GM21526 (cell line): ENCODE results near the gene DHX15.
A peak's percentile ranks its signal among the peaks of the same experiment; 100 is the strongest.

Experiments used
- ATAC-seq: cut with Tn5 transposase; IDR thresholded peaks from one replicate; pipeline ENCODE4 v1.9.1; 2021; ENCODE audit warnings: moderate library complexity; ENCODE audit not compliant: unreplicated experiment, low FRiP score

DHX15 gene

GRCh38 chr4:24583451-24584210 is 723 bp downstream of the DHX15 start:
- peak; percentile 6 for ATAC-seq

GRCh38 chr4:24582235-24582832 is 2.0 kb downstream of the DHX15 start:
- no peak for ATAC-seq

GRCh38 chr4:24578364-24578763 is 6.0 kb downstream of the DHX15 start:
- no peak for ATAC-seq

GRCh38 chr4:24576276-24576675 is 8.1 kb downstream of the DHX15 start:
- ATAC-seq, result no peak

GRCh38 chr4:24574236-24574635 is 10.1 kb downstream of the DHX15 start:
- ATAC-seq, result no peak

- no peak for ATAC-seq
Measured at GRCh38 chr4:24573582-24573981, 10.8 kb downstream of the DHX15 start.

- ATAC-seq, result no peak
Measured at GRCh38 chr4:24570574-24571236, 13.6 kb downstream of the DHX15 start.

- no peak for ATAC-seq
Measured at GRCh38 chr4:24570172-24570571, 14.2 kb downstream of the DHX15 start.

- ATAC-seq, result no peak
Measured at GRCh38 chr4:24569662-24570061, 14.7 kb downstream of the DHX15 start.

GRCh38 chr4:24568425-24568824 is 15.9 kb downstream of the DHX15 start:
- ATAC-seq, result no peak

GRCh38 chr4:24565054-24565453 is 19.3 kb downstream of the DHX15 start:
- no peak for ATAC-seq

GRCh38 chr4:24564488-24564887 is 19.9 kb downstream of the DHX15 start:
- ATAC-seq, result no peak

- no peak for ATAC-seq
Measured at GRCh38 chr4:24561438-24562139, 22.8 kb downstream of the DHX15 start.

- ATAC-seq, result no peak
Measured at GRCh38 chr4:24560868-24561368, 23.4 kb downstream of the DHX15 start.

- no peak for ATAC-seq
Measured at GRCh38 chr4:24559889-24560288, 24.5 kb downstream of the DHX15 start.

- no peak for ATAC-seq
Measured at GRCh38 chr4:24559032-24559821, 25.1 kb downstream of the DHX15 start.

- ATAC-seq, result no peak
Measured at GRCh38 chr4:24557026-24558025, 27.0 kb downstream of the DHX15 start.

GRCh38 chr4:24551492-24552289 is 32.7 kb downstream of the DHX15 start:
- no peak for ATAC-seq
